Fibroblast of villous mesenchyme (primary cell): Measurements from ENCODE around the gene CEP192. TPM values are rescaled to one million over a fixed set of nuclear protein-coding genes. Genes with fewer than 3 reads are reported as not detected.

ENCODE experiments used
- DNase-seq: peaks from one replicate; pipeline ENCODE4 v3.0.0-alpha.2; 2010; ENCODE audit warnings: low read depth
- H3K4me3 ChIP-seq: 2 replicates; pipeline ENCODE4 v1.5.1; 2011; ENCODE audit warnings: low read depth, mild to moderate bottlenecking, low read length
- total RNA-seq: library from RNA; depleted of rRNA; stranded (reverse); fragments of >200 nt; gene quantifications from 2 replicates; pipeline ENCODE4 v1.2.3, GENCODE V29; 2012
- TF ChIP-seq, protein P1 (sequence below): IDR thresholded peaks from 2 replicates; pipeline ENCODE4 v1.5.1; 2012; ENCODE audit warnings: low read depth, mild to moderate bottlenecking, low read length; ENCODE audit not compliant: insufficient read depth

CEP192 gene
- total RNA-seq, 1 donor = 40.6 TPM

DNA sequence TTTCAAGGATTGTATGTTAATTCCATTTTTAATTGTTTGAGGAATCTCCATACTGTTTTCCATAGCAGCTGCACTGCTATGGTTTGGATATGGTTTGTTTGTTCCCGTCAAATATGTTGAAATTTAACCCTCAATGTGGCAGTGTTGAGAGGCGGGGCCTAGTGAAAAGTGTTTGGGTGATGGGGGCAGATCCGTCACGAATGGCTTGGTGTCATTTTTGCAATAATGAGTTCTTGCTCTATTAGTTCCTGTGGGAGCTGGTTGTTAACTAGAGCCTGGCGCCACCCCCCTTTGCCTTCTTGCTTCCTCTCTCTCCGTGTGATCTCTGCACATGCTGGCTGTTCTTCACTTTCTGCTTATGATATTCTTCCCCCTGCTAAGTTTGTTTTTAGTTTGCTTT, 156.0 kb downstream of the CEP192 start:
- H3K4me3 ChIP-seq = no peak overlapping the region
- TF ChIP-seq, protein P1, sequence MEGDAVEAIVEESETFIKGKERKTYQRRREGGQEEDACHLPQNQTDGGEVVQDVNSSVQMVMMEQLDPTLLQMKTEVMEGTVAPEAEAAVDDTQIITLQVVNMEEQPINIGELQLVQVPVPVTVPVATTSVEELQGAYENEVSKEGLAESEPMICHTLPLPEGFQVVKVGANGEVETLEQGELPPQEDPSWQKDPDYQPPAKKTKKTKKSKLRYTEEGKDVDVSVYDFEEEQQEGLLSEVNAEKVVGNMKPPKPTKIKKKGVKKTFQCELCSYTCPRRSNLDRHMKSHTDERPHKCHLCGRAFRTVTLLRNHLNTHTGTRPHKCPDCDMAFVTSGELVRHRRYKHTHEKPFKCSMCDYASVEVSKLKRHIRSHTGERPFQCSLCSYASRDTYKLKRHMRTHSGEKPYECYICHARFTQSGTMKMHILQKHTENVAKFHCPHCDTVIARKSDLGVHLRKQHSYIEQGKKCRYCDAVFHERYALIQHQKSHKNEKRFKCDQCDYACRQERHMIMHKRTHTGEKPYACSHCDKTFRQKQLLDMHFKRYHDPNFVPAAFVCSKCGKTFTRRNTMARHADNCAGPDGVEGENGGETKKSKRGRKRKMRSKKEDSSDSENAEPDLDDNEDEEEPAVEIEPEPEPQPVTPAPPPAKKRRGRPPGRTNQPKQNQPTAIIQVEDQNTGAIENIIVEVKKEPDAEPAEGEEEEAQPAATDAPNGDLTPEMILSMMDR = no peak
- no peak for DNase-seq

DNA sequence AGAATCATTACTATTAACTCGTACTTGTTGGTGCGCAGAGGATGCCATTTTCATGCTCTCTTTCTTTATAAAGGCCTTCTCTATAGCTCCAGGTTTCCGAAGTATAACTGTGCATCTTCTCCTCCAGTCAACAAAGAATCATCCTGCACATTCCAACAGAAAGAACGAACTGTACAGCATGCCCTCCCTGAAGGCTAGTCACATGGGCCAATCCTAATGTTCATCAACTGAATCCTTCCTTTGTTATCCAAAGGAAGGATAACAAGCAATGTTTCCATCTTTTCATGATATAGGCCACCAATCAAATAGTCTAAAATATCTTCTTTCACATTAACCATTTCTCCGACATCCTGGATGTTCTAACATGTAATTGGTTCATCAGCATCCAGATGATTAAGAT, 160.5 kb downstream of the CEP192 start:
- no peak overlapping the region for H3K4me3 ChIP-seq
- TF ChIP-seq, protein P1 = no peak
- no peak for DNase-seq

DNA sequence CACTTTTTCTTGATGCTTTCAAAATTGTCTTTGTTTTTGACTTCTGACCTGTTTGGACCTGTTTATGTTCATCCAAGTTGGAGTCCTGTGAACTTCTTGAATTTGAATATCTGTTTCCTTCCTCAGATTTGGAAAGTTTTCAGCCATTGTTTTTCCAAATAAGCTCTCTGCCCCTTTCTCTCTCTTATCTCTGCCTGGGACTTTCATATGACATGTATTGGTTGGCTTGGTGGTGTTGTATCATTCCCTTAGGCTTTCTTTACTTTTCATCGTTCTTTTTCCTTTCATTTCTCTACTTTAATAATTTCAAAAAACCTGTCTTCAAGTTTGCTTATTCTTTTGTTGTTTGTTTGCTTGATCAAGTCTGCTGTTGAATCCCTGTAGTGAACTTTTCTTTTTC, 167.3 kb downstream of the CEP192 start:
- H3K4me3 ChIP-seq = no peak overlapping the region
- DNase-seq = no peak
- TF ChIP-seq, protein P1 = no peak

DNA sequence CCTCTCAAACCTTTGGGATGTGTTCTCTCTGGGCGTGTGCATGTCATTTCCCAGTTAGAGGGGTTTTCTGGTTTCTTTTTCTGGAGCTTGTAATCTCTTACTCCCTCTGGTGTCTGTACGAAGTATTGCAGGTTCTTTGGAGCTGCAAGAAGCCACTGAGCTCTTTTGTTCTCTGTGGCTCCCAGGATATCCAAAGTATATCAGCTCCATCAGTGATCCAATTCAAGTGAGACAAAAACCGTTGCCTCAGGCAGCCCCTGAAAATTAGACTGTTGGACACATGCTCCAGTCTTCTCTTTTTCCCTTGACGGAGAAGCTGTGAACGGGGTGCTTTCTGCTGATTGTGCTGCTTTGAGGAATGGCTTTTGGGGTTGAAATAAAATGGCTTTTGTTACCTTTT, 168.4 kb downstream of the CEP192 start:
- H3K4me3 ChIP-seq = no peak overlapping the region
- TF ChIP-seq, protein P1 = peak; percentile 87
- peak; percentile 79 for DNase-seq

DNA sequence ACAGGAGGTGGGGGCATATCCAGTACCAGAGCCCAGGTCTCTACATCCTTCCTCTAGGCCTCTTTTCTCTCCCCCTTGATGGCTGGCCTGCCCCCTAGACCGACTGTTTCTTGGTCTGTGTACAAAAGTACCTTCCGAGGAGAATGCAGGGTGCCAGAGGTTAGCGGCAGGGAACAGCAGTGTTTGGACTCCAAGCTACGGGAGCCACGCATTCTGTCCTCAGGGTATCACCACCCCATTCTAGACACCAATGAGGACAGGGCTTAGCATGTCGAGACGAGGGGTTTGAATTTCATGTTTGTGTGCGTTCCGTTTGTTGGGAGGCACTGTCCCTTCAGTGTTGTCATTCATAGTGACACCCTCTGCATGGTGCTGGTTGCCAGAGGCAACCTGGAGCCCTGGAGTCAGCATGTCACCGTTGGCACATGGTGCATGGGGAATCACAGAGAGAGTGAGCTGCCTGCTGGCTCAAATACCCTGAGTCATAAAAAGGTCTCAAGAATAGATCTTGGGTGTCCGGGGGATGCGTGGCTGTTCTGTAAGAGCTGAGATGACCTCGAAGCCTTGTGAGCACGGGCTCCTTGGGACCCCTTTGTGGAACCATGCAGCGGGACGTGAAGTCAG, 170.2 kb downstream of the CEP192 start:
- no peak overlapping the region for H3K4me3 ChIP-seq
- no peak for DNase-seq
- TF ChIP-seq, protein P1 = no peak

DNA sequence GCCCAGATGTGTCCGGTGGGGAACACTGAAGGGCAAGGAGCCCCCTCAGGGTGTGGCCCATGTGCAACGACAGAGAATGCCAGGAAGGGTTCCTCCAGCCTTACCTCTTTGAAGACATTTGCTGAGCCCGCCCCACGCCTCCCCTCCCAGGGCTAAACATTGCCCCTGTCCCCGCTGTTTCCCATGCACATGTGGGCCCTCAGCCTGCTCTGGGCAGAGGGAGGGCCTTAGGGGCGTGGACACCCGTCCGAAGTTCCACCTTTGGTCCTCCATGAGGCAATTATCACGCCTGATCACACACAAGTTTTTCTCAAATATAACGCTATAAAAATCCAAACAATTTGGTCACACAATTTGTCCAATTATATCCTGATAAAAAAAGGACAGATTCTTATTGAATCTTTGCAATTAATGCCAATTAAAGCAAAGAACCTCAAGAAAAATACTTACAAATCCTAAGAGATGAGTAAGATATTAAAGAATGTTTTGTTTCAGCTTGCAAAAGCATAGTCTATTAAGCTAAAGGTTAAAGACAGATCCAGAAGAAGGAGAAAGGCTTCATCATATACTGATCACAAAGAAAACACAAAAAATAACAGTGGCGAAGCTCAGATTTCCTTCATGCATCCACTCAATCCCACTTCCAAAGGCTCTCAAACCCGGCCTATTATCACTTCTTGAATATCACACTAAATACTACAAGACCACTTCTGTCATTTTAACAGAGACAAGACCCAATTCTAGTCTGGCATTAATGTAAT, 172.2 kb downstream of the CEP192 start:
- H3K4me3 ChIP-seq = no peak overlapping the region
- TF ChIP-seq, protein P1 = no peak
- no peak for DNase-seq
